ENCODE results near the gene HPS1.

HPS1 gene

DNA sequence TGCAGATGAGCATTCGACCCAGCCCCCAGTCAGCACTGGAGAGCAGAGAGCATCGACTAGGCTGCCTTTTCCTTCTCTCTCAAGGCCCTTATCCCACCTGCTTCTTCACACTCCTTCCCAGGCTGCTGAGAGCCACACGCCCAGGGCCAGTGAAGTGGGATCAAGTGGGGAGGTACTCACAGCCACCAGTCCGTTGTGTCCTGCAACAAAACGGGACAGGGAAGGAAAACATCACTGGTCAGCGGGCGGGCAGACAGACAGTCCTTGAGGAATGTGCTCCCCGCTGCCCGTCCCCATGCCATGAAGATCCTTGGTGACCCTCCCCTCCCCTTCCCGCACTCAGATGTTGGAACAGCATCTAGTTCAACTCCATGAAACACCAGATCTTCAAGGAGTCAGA, 36.0 kb downstream of the HPS1 start:
- no peak for DNase-seq

GRCh38 chr10:98410135-98410743, 36.5 kb downstream of the HPS1 start:
- no peak for DNase-seq

GRCh38 chr10:98408799-98409198, 37.9 kb downstream of the HPS1 start:
- peak; percentile 33 for DNase-seq

- DNase-seq, result no peak
Observed at GRCh38 chr10:98407744-98408241, 38.9 kb downstream of the HPS1 start.

- DNase-seq, result no peak
Observed at GRCh38 chr10:98407017-98407743, 39.6 kb downstream of the HPS1 start.

DNA sequence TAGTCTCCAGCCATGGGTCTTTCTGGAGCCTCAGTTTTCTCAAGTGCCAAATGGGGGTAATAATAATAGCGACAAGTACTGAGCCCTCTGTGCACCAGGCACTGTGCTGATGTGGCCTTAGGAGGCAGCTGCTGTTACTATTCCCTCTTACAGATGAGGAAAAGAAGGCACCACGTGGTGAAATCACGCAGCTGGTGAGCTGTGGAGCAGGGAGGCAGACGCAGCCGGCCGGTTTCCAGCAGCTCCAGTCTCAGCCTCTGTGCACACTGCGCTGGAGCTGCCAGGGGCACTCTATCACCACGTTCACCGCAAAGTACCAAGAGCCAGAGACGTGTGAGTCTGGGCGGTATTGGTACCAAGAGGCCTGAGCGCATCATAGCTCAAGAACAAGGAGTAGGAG, 41.3 kb downstream of the HPS1 start:
- no peak for DNase-seq

DNA sequence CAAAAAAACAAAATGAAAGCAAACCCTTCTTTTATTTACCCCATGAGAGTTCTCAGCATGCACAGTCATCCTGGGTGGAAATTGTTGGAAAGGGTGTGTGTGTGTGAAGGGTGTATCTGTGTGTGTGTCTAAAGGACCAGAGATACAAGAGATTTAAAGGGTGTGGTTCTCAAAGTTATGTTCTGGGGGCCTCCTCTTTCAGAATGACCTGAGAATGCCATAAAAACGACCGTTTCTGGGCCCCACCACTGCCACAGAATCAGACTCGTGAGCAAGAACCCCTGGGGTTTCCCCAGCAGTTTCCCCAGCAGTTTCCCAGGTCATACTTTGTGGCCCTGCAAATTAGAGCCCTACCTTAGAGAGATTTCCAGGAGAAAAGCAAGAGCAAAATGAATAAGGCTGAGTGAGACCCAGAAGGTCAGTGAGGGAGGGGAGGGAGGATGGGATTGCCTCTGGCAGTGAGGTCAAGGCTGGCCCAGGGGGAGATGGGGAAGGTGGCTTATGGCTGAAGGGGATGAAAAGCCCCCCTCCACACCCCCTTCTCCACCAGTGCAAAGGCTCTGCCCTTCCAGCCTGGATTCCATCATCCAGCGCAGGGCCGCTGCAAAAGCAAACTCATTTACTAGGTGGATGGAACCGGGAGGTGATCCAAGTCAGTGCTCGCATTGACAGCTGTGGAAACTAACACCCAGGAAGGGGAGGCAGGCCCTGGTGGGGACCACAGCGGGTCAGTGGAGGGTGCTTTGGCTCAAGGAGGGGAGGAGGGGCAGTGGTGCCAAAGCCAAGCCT, 42.0 kb downstream of the HPS1 start:
- peak; percentile 78 for DNase-seq

DNA sequence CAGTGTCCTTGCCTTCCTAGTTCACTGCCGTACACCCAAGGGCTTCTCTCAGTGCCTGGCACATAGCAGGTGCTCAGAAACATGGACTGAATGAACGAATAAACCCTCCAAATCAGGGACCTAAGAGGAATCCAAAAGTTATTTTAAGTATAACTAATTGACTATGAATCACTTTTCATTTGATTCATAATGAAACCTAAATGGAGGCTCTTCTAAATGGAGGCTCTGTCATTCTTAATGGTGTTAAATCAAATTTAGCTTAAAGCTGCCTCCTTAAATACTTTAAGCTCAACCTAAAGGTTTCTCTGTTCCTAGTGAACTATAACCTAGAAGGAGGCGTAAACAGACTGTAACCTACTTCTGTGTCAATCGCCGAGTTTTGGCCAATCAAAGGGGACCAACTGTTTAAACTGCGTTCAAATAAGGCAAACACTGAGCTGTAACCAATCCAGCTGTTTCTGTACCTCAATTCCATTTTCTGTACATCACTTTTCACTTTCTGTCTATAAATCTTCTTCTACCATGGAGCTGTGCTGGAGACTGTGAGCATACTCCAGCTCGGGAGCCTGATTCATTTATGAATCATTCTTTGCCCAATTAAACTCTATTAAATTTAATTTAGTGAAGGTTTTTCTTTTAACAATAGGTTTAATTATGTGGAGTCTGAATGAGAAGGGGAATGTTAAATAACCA, 42.8 kb downstream of the HPS1 start:
- DNase-seq, result peak; percentile 62

GRCh38 chr10:98402931-98403718, 43.6 kb downstream of the HPS1 start:
- DNase-seq, result no peak

DNA sequence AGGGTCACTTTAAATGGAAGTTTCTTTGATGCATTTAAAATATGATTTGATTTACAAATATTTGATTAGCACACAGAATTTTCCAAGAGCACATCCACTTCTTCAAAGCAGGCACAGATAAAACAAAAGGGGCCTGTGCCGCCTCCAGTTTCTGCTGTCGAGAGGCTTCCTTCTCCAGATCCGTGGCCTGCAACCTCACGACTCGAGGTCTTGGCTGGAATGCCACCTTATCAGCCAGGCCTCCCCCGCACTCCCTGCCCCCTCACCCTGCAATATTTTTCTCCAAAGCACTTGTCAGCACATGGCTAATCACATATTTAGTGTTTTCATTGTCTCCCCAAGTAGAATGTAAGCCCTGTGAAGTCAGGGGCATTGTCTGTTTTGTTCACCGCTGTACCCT, 44.3 kb downstream of the HPS1 start:
- DNase-seq, result no peak

DNA sequence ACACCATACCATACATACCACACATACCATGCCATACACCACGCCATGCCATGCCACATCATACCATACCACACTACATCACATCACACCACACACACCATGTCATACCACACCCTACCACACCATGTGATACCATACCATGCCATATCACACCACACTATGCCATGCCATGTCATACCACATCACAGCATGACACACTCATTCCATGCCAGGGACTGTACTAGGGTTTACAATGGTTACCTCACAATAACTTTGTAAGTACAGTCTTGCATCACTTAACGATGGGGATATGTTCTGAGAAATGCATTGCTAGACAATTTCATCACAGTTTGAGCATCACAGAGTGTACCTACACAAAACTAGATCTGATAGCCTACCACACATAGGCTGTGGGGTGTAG, 46.3 kb downstream of the HPS1 start:
- peak; percentile 54 for DNase-seq

GRCh38 chr10:98399784-98400183, 47.0 kb downstream of the HPS1 start:
- DNase-seq, result no peak

GRCh38 chr10:98397089-98397600, 49.6 kb downstream of the HPS1 start:
- DNase-seq, result no peak

DNA sequence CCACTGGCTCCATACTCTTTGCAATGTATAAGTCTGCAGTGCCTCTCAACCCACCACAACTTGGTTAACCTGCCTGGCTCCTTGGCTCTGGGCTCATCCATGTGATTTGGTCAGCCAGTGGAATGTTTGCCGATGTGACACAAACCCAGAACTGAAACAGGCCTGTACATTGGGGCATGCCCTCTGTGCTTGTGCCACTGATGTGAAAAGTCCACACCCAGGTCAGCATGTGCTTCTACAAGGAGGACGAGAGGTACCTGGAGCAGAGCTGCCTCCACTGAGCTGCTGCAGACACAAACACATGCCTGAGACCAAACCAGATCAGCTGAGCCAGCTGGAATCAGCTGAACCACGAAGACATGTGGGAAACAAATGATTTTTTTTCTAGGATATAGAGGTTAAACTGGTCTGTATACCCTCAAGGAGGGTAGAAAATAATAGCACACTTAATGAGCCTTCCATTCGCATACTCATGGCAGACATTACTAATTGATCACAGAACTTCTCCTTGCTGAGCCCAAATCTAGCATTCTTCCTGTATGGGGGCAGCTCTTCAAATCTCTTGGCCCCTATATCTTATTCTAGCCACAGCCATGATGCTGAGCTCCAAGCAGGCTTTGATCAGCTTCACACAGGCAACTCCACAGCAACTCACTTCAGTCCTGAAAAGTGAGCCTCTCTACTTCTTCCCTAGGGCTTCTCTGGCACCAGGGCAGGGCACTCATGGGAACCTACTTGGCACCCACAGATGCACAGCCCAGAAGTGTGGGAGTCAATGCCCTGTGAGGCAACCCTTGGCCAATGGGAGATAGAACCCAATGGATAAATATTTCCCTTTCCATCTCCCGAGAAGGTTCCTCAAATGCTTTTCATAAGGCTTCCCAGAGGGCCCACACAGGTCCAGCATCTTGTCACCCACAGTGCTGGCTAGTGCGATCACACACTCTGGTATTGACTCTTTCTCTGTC, 50.4 kb downstream of the HPS1 start:
- no peak for DNase-seq

DNA sequence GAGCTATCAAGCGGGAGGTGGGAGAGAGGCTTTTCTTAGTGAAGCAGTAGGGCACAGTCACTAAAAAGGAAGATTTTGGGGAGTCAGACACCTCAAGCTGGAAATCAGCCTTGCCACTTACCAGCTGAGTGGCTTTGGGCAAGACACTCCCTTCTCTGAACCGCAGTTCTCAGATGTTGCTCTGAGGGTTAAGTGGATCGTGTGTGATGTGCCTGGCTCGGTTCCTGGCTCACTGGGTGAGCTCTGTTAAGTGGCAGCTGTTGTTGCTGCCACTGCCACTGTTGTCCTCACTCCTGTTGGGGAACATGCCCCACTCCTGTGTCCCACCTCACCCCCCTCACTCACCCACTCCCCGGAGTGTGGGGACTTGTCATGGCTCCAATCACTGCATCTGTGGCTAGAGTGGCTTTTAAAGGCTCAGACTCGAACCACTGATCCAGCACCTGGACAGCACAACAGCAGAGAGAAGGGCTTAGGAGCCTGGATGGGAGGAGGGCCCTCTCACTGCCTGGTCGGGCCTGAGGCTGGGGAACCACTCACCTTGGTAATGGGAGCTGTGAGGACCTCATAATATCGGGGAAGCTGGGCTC, 51.8 kb downstream of the HPS1 start:
- DNase-seq, result no peak

DNA sequence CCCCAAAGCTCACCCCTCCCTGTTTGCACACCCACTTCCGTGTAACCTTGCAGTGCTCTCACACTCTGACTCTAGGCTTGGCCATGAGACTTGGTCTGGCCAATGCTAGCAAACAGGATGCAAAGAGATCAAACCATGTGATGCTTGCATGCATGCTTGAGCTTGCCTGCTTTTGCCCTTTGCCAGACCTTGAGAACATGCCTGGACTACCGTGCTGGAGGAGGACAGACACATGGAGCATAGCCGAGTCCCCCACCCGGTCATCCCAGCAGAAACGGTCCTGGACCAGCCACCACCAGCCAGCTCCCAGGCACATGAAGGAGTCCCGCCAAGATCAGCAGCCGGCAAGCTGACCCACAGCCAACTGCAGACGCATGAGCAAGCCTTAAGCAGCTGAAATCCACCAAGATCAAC, 55.1 kb downstream of the HPS1 start:
- peak; percentile 31 for DNase-seq

GRCh38 chr10:98391065-98391464, 55.7 kb downstream of the HPS1 start:
- DNase-seq, result peak; percentile 42

GRCh38 chr10:98390406-98390805, 56.3 kb downstream of the HPS1 start:
- no peak for DNase-seq

GRCh38 chr10:98389398-98389797, 57.3 kb downstream of the HPS1 start:
- no peak for DNase-seq

GRCh38 chr10:98388101-98388655, 58.6 kb downstream of the HPS1 start:
- no peak for DNase-seq
